HG03097 (cell line): ENCODE data around the gene SLC9A5.

Source experiments
- ATAC-seq: cut with Tn5 transposase; IDR thresholded peaks from one replicate; pipeline ENCODE4 v1.9.1; 2021; ENCODE audit not compliant: unreplicated experiment, low FRiP score

SLC9A5 gene

DNA sequence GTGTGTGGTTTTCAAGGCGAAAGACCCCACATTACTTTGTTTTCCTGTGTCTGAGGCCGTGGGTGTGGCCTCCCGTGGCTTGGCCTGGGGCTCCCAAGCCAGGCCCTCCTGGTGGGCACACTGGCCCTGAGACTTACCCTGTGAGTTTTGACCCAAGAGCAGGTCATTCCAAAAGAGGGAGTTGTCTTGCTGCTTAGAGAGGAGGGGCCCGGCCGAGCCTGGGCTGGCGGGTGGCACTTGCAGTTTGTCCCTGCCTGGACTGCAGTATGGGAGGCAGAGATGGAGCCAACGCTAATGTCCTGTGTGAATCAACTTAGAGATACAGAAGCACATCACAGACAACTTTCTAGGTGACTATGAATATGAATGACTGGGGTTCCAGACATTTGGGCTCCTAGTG, 53.3 kb downstream of the SLC9A5 start:
- no peak for ATAC-seq

- no peak for ATAC-seq
These were observed 54.2 kb downstream of the SLC9A5 start for GRCh38 chr16:67302970-67303369.

DNA sequence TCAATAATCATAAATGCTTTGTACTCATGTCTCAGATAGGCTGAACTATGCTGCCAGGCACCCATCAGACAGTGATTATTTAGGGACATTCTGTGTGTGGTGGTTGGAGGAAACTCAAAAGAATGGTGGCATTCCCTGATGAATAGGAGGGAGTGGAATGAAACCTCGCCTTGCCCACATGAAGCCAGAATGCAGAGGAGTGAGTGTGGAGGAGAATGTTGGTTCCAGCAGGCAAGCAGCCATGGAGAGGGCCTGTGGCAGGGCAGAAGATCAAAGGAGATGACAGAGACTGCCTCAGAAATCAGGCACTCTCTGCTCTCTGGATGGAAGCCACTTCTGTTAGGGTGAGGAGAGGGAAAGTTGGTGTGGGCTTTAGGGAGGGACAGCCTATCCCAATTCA, 55.2 kb downstream of the SLC9A5 start:
- ATAC-seq: no peak

GRCh38 chr16:67305216-67306071, 56.7 kb downstream of the SLC9A5 start:
- ATAC-seq: no peak

DNA sequence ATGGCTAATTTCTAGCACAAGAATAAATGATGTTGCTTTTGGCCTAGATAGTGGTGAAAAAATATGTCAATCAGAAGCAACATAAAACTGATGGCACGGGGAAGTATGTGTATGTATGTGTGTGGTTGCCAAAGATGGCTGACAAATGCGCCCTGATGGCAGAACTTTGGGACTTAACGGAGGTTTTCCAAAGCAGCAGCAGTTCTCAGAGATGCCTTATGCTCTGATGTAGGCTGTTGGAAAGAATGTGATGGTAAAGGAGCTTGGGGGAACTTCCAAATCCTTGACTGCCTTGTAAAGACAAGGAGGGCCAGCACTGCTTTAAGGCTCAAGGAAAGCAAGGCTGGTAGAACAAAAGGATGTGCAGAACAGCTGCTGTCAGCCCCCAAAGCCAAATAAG, 61.8 kb downstream of the SLC9A5 start:
- ATAC-seq: no peak

GRCh38 chr16:67311607-67312488, 63.1 kb downstream of the SLC9A5 start:
- ATAC-seq: no peak

DNA sequence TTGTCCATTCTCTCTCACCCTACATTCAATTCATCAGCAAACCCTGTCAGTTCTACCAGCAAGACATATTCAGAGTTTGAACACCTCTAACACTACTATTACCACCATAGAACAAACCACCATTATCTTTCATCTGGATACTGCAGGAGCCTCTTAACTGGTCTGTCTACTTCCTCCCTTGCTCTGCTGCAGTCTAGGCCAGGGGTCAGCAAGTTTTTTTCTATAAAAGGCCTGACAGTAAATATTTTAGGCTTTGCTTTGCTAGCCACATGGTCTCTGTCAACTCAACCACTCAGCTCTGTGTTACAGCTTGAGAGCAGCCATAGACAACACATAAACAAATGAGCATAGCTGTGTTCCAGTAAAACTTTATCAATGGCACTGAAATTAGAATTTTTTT, 63.9 kb downstream of the SLC9A5 start:
- ATAC-seq: no peak

- no peak for ATAC-seq
These were observed 69.1 kb downstream of the SLC9A5 start for GRCh38 chr16:67317853-67318252.
